Fibroblast of upper back skin (primary cell): Measurements from ENCODE around the gene GATA5.

Experiments used
- DNase-seq: peaks from one replicate; pipeline ENCODE4 v3.0.0-alpha.2; 2013

GATA5 gene

GRCh38 chr20:62475772-62476055, at the start of gene GATA5:
Gene GATA5, minus strand, starts transcription at chr20:62475995. Its CDS starts 474 bp downstream, at chr20:62475521.
- DNase-seq, result no peak

- DNase-seq, result no peak
Measured at GRCh38 chr20:62525014-62525413, 49.2 kb upstream of the GATA5 start.

GRCh38 chr20:62524505-62524911, 48.7 kb upstream of the GATA5 start:
- no peak for DNase-seq

- no peak for DNase-seq
Measured at GRCh38 chr20:62523473-62524203, 47.8 kb upstream of the GATA5 start.

- DNase-seq, result no peak
Measured at GRCh38 chr20:62522748-62523396, 47.1 kb upstream of the GATA5 start.

GRCh38 chr20:62519826-62520225, 44.0 kb upstream of the GATA5 start:
- DNase-seq, result no peak

GRCh38 chr20:62518911-62519310, 43.1 kb upstream of the GATA5 start:
- DNase-seq, result no peak

GRCh38 chr20:62517901-62518610, 42.3 kb upstream of the GATA5 start:
- DNase-seq, result no peak

- no peak for DNase-seq
Measured at GRCh38 chr20:62517168-62517567, 41.4 kb upstream of the GATA5 start.

- no peak for DNase-seq
Measured at GRCh38 chr20:62516338-62516737, 40.5 kb upstream of the GATA5 start.

GRCh38 chr20:62515826-62516225, 40.0 kb upstream of the GATA5 start:
- no peak for DNase-seq

GRCh38 chr20:62515280-62515679, 39.5 kb upstream of the GATA5 start:
- DNase-seq, result no peak

GRCh38 chr20:62513991-62514390, 38.2 kb upstream of the GATA5 start:
- no peak for DNase-seq

- no peak for DNase-seq
Measured at GRCh38 chr20:62511915-62512610, 36.3 kb upstream of the GATA5 start.

GRCh38 chr20:62511300-62511914, 35.6 kb upstream of the GATA5 start:
- no peak for DNase-seq

GRCh38 chr20:62508641-62509051, 32.9 kb upstream of the GATA5 start:
- DNase-seq, result no peak

GRCh38 chr20:62507991-62508640, 32.3 kb upstream of the GATA5 start:
- no peak for DNase-seq

GRCh38 chr20:62507323-62507722, 31.5 kb upstream of the GATA5 start:
- DNase-seq, result no peak

- no peak for DNase-seq
Measured at GRCh38 chr20:62506791-62507190, 31.0 kb upstream of the GATA5 start.

GRCh38 chr20:62506087-62506486, 30.3 kb upstream of the GATA5 start:
- DNase-seq, result no peak

GRCh38 chr20:62505337-62506045, 29.7 kb upstream of the GATA5 start:
- no peak for DNase-seq

GRCh38 chr20:62504323-62504722, 28.5 kb upstream of the GATA5 start:
- no peak for DNase-seq
